HepG2 (cell line): Measurements from ENCODE around the gene PRKCZ. TPM values are rescaled to one million over a fixed set of nuclear protein-coding genes. Genes with fewer than 3 reads are reported as not detected.

Experiments
- JUN ChIP-seq: sonication (generic); formaldehyde crosslinking; IDR thresholded peaks from 2 replicates; pipeline ENCODE4 v1.4.0; 2020; ENCODE audit warnings: mild to moderate bottlenecking, missing genetic modification reagents
- RXRB ChIP-seq: IDR thresholded peaks from 2 replicates; pipeline ENCODE4 v1.6.1; 2016; ENCODE audit warnings: borderline replicate concordance, missing genetic modification reagents, missing compliant biosample characterization
- SCMH1 ChIP-seq: sonication (generic); formaldehyde crosslinking; IDR thresholded peaks from 2 replicates; pipeline ENCODE4 v1.9.0; 2021; ENCODE audit warnings: missing genetic modification reagents, mild to moderate bottlenecking, borderline replicate concordance
- ZNF138 ChIP-seq: sonication (generic); formaldehyde crosslinking; IDR thresholded peaks from 2 replicates; pipeline ENCODE4 v1.5.0; 2020; ENCODE audit warnings: mild to moderate bottlenecking, low read depth, missing genetic modification reagents
- ZNF720 ChIP-seq: sonication (generic); formaldehyde crosslinking; IDR thresholded peaks from 2 replicates; pipeline ENCODE4 v1.4.0; 2020; ENCODE audit warnings: missing genetic modification reagents
- ZNF839 ChIP-seq: sonication (generic); formaldehyde crosslinking; IDR thresholded peaks from 2 replicates; pipeline ENCODE4 v1.4.0; 2020; ENCODE audit warnings: missing genetic modification reagents, mild to moderate bottlenecking, borderline replicate concordance
- polyA plus RNA-seq, 8 experiments: library from polyadenylated mRNA; depleted of rRNA in 3 of 8; stranded (reverse) in 7 of 8; unstranded in 1 of 8; fragments of >200 nt; fragmentation: Illumina TruSeq in 4 of 8; extraction: Trizol in 4 of 8; gene quantifications; 2 replicates each; pipeline versions ENCODE4 v1.2.1 to v1.2.3, GENCODE V29; 2011 to 2016; ENCODE audit warnings: low read depth in 4 of 8, missing spikeins in 1 of 8, mixed read lengths in 1 of 8; ENCODE audit not compliant: insufficient read depth in 1 of 8
- total RNA-seq, 5 experiments: library from RNA; depleted of rRNA; stranded (reverse); fragments of >200 nt; fragmentation: Illumina TruSeq; extraction: Trizol; gene quantifications; 2 replicates each; pipeline ENCODE4 v1.2.3, GENCODE V29; 2016; ENCODE audit warnings: low read depth in 1 of 5
- TF ChIP-seq, protein P1 (sequence below), 2 experiments: sonication (generic) in 1 of 2; formaldehyde crosslinking in 1 of 2; IDR thresholded peaks; 2 replicates each; pipeline versions ENCODE4 v1.5.1 to v1.6.1; 2011 to 2020; ENCODE audit warnings: borderline replicate concordance in 1 of 2, low read depth in 1 of 2, low read length in 1 of 2, mild to moderate bottlenecking in 1 of 2, missing genetic modification reagents in 1 of 2, moderate library complexity in 1 of 2
- TF ChIP-seq, protein P2 (sequence below): sonication (generic); formaldehyde crosslinking; IDR thresholded peaks from 2 replicates; pipeline ENCODE4 v1.9.0; 2021; ENCODE audit warnings: missing genetic modification reagents, mild to moderate bottlenecking, borderline replicate concordance

Gene PRKCZ
- total and polyA plus RNA-seq, 2 of the 13 experiments (the other 11 are each of a cell fraction or from before 2014, with no cell fraction given) = 34.7 to 85.2 TPM

DNA sequence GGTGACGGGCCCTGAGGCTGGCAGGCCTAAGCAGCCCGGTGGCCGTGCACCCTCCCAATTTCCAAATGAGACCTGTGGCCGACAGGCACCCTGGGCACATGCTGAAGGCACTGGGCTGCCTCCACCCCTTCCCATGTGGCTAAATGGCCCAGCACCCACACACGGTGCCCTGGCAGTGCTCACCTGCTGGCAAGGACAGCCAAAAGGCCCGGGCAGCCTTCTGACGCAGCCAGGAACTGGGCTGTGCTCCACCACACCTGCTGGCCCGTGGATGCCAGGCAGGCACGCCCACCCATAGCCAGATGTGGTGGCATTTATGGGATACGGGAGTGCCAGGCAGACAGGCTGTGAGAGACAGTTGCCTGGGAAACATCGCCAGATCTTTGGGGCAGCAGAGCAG lies 148.4 kb downstream of the PRKCZ start (continued):
- TF ChIP-seq, protein P1, sequence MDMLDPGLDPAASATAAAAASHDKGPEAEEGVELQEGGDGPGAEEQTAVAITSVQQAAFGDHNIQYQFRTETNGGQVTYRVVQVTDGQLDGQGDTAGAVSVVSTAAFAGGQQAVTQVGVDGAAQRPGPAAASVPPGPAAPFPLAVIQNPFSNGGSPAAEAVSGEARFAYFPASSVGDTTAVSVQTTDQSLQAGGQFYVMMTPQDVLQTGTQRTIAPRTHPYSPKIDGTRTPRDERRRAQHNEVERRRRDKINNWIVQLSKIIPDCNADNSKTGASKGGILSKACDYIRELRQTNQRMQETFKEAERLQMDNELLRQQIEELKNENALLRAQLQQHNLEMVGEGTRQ (IDR thresholded peaks at IDR 0.05; ENCODE audit: low read depth, low read length) = no peak
- TF ChIP-seq, protein P1 (CRISPR knock-in tag; IDR thresholded peaks at IDR 0.05; ENCODE audit: borderline replicate concordance) = no peak
- TF ChIP-seq JUN (CRISPR knock-in tag) = no peak
- no peak for TF ChIP-seq ZNF720 (CRISPR knock-in tag)
- TF ChIP-seq ZNF138 (CRISPR knock-in tag) = no peak
- TF ChIP-seq SCMH1 (CRISPR knock-in tag) = no peak
- TF ChIP-seq, protein P2, sequence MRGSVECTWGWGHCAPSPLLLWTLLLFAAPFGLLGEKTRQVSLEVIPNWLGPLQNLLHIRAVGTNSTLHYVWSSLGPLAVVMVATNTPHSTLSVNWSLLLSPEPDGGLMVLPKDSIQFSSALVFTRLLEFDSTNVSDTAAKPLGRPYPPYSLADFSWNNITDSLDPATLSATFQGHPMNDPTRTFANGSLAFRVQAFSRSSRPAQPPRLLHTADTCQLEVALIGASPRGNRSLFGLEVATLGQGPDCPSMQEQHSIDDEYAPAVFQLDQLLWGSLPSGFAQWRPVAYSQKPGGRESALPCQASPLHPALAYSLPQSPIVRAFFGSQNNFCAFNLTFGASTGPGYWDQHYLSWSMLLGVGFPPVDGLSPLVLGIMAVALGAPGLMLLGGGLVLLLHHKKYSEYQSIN (CRISPR knock-in tag) = no peak
- TF ChIP-seq ZNF839 (CRISPR knock-in tag) = no peak
- TF ChIP-seq RXRB (CRISPR knock-in tag) = no peak
